HCT116 (cell line): ENCODE data around the gene ENTREP1. TPM values are rescaled to one million over a fixed set of nuclear protein-coding genes. Genes with fewer than 3 reads are reported as not detected.

Source experiments
- ATAC-seq: fragments of 200-7000 bp; cut with Tn5 transposase; 2 replicates; pipeline ENCODE4 v1.9.1; 2020; ENCODE audit warnings: mild to moderate bottlenecking, moderate library complexity
- BruUV-seq: library from RNA; stranded (reverse); fragments of 400-500 nt; replicated peaks from 2 replicates; lab custom pipeline; 2021; lab: Mats Ljungman, UMichigan
- CTCF ChIA-PET: fragments of 300-600 bp; sonication (Branson Sonifier 250); formaldehyde crosslinking; loops from one replicate; lab custom pipeline; 2021; ENCODE audit warnings: antibody characterized with exemption; lab: Charles Lee
- POLR2A ChIA-PET: fragments of 300-600, 350-600 bp; sonication (Branson Sonifier 250); formaldehyde crosslinking; loops from one replicate; lab custom pipeline; 2021; ENCODE audit warnings: antibody characterized with exemption; lab: Charles Lee
- RAD21 ChIA-PET, 2 experiments: fragments of 300-600 bp; sonication (Branson Sonifier 250); formaldehyde crosslinking; loops; one replicate each; lab custom pipeline; 2023; ENCODE audit warnings: low total read pairs in 2 of 2; ENCODE audit not compliant: uncharacterized antibody in 2 of 2, unreplicated experiment in 2 of 2, low non-redundant PET in 1 of 2; lab: Charles Lee
- DNase-seq: peaks from one replicate; pipeline ENCODE4 v3.0.0-alpha.2; 2010; ENCODE audit warnings: low read depth, low spot score
- H2AFZ ChIP-seq: fragments of 200-600 bp; shearing (Covaris generic), sonication (generic); 2 replicates; pipeline ENCODE4 v1.6.1; 2017; ENCODE audit warnings: low read depth, mixed run types, mixed read lengths, antibody characterized with exemption, low read length; ENCODE audit not compliant: poor library complexity, severe bottlenecking
- H3K27ac ChIP-seq: 2 replicates; pipeline ENCODE4 v1.5.1; 2012; ENCODE audit warnings: low read depth, low read length
- H3K27me3 ChIP-seq: fragments of 200-600 bp; sonication (generic); 2 replicates; pipeline ENCODE4 v1.6.1; 2016; ENCODE audit warnings: mixed run types, low read length, mixed read lengths; ENCODE audit not compliant: insufficient read depth
- H3K36me3 ChIP-seq, 2 experiments: fragments of 200-500 bp in 1 of 2; fragments of 200-600 bp in 1 of 2; sonication (Bioruptor generic) in 1 of 2; sonication (generic) in 1 of 2; 2 replicates each; pipeline versions ENCODE4 v1.5.1 to v1.6.1; 2014 to 2016; ENCODE audit warnings: low read length in 2 of 2, inconsistent platforms in 1 of 2, mixed read lengths in 1 of 2, mixed run types in 1 of 2; ENCODE audit not compliant: insufficient read depth in 2 of 2, control insufficient read depth in 1 of 2
- H3K4me1 ChIP-seq, 2 experiments: fragments of 200-600 bp in 1 of 2; sonication (generic) in 1 of 2; 2 replicates each; pipeline versions ENCODE4 v1.5.1 to v1.6.1; 2012 to 2017; ENCODE audit warnings: low read length in 2 of 2, inconsistent platforms in 1 of 2, mild to moderate bottlenecking in 1 of 2, mixed read lengths in 1 of 2, mixed run types in 1 of 2, moderate library complexity in 1 of 2; ENCODE audit not compliant: insufficient read depth in 2 of 2, control insufficient read depth in 1 of 2
- H3K4me2 ChIP-seq: fragments of 200-600 bp; sonication (generic); 2 replicates; pipeline ENCODE4 v1.6.1; 2017; ENCODE audit warnings: mixed run types, low read length, mixed read lengths
- H3K4me3 ChIP-seq, 2 experiments: fragments of 200-600 bp in 1 of 2; sonication (generic) in 1 of 2; replicated peaks in 1 of 2; 2 replicates each; pipeline ENCODE4 v1.5.1; 2011 to 2016; ENCODE audit warnings: low read length in 2 of 2, control low read depth in 1 of 2, low read depth in 1 of 2, mild to moderate bottlenecking in 1 of 2, mixed read lengths in 1 of 2, mixed run types in 1 of 2
- H3K79me2 ChIP-seq: fragments of 200-600 bp; sonication (generic); 2 replicates; pipeline ENCODE4 v1.6.1; 2017; ENCODE audit warnings: mild to moderate bottlenecking, mixed run types, low read length, moderate library complexity, mixed read lengths; ENCODE audit not compliant: insufficient read depth
- H3K9ac ChIP-seq: fragments of 200-600 bp; sonication (generic); 2 replicates; pipeline ENCODE4 v1.6.1; 2016; ENCODE audit warnings: low read length, mixed read lengths
- H3K9me2 ChIP-seq: fragments of 200-600 bp; sonication (generic), shearing (Covaris generic); 2 replicates; pipeline ENCODE4 v1.6.1; 2017; ENCODE audit warnings: mixed run types, mild to moderate bottlenecking, moderate library complexity; ENCODE audit not compliant: insufficient read depth
- H3K9me3 ChIP-seq, 2 experiments: fragments of 200-500 bp in 1 of 2; fragments of 200-600 bp in 1 of 2; sonication (Bioruptor generic) in 1 of 2; sonication (generic) in 1 of 2; 2 replicates each; pipeline ENCODE4 v1.6.1; 2014 to 2017; ENCODE audit warnings: low read length in 2 of 2, mixed read lengths in 2 of 2, inconsistent platforms in 1 of 2, low read depth in 1 of 2, mild to moderate bottlenecking in 1 of 2, mixed run types in 1 of 2, moderate library complexity in 1 of 2; ENCODE audit not compliant: control insufficient read depth in 1 of 2, insufficient read depth in 1 of 2
- H4K20me1 ChIP-seq: fragments of 200-600 bp; sonication (generic), shearing (Covaris generic); 2 replicates; pipeline ENCODE4 v1.6.1; 2017; ENCODE audit warnings: mixed run types, mild to moderate bottlenecking, moderate library complexity; ENCODE audit not compliant: insufficient read depth
- CEBPB ChIP-seq: IDR thresholded peaks from 2 replicates; pipeline ENCODE4 v1.6.1; 2012; ENCODE audit warnings: low read depth
- ELF1 ChIP-seq: IDR thresholded peaks from 2 replicates; pipeline ENCODE4 v1.6.1; 2012; ENCODE audit warnings: low read depth, borderline replicate concordance
- EZH2phosphoT487 ChIP-seq: fragments of 200-600 bp; IDR thresholded peaks from 2 replicates; pipeline ENCODE4 v1.6.1; 2018; ENCODE audit warnings: antibody characterized with exemption, borderline replicate concordance
- FOSL1 ChIP-seq: IDR thresholded peaks from 2 replicates; pipeline ENCODE4 v1.6.1; 2012; ENCODE audit warnings: low read depth
- JUND ChIP-seq: IDR thresholded peaks from 2 replicates; pipeline ENCODE4 v1.6.1; 2012
- POLR2A ChIP-seq: IDR thresholded peaks from 2 replicates; pipeline ENCODE4 v1.7.0; 2011; ENCODE audit warnings: borderline replicate concordance; ENCODE audit not compliant: insufficient read depth, insufficient read length; ENCODE audit errors: extremely low read depth
- POLR2AphosphoS5 ChIP-seq: IDR thresholded peaks from 2 replicates; pipeline ENCODE4 v1.6.1; 2011; ENCODE audit warnings: mild to moderate bottlenecking, low read depth, low read length, moderate library complexity
- RAD21 ChIP-seq: IDR thresholded peaks from 2 replicates; pipeline ENCODE4 v1.6.1; 2012; ENCODE audit warnings: low read depth, mild to moderate bottlenecking
- SRF ChIP-seq: IDR thresholded peaks from 2 replicates; pipeline ENCODE4 v1.6.1; 2012; ENCODE audit warnings: low read depth
- TCF7L2 ChIP-seq: IDR thresholded peaks from 2 replicates; pipeline ENCODE4 v1.7.0; 2011; ENCODE audit warnings: borderline replicate concordance, inconsistent platforms; ENCODE audit not compliant: insufficient read depth, insufficient read length; ENCODE audit errors: extremely low read depth
- YY1 ChIP-seq: IDR thresholded peaks from 2 replicates; pipeline ENCODE4 v1.6.1; 2011; ENCODE audit warnings: low read length, low read depth, moderate library complexity, mild to moderate bottlenecking; ENCODE audit not compliant: insufficient replicate concordance; ENCODE audit errors: extremely low read depth
- intact Hi-C: fragments of 100-400 bp; cut with micrococcal nuclease; formaldehyde crosslinking; loops from 2 replicates; pipeline ENCODE4 v1.10.0; 2022
- total RNA-seq: library from RNA; stranded (reverse); gene quantifications from one replicate; pipeline ENCODE4 v1.2.1, GENCODE V29; 2021; ENCODE audit not compliant: unreplicated experiment
- TF ChIP-seq, protein P1 (sequence below): IDR thresholded peaks from 2 replicates; pipeline ENCODE4 v1.6.1; 2012
- TF ChIP-seq, protein P2 (sequence below): IDR thresholded peaks from 2 replicates; pipeline ENCODE4 v1.6.1; 2012; ENCODE audit warnings: low read depth
- TF ChIP-seq, protein P3 (sequence below), 3 experiments: fragments of 200-600 bp in 1 of 3; sonication (generic) in 1 of 3; IDR thresholded peaks in 2 of 3; conservative IDR thresholded peaks in 1 of 3; 2 replicates each; pipeline ENCODE4 v1.5.1; 2012 to 2017; ENCODE audit warnings: low read depth in 2 of 3, low read length in 2 of 3, antibody characterized with exemption in 1 of 3, borderline replicate concordance in 1 of 3, control low read depth in 1 of 3, mild to moderate bottlenecking in 1 of 3, mixed read lengths in 1 of 3, mixed run types in 1 of 3, moderate library complexity in 1 of 3; ENCODE audit not compliant: insufficient read depth in 1 of 3

The ENTREP1 gene
- total RNA-seq, 1 experiment from 2014 or later: 1.1 TPM

DNA sequence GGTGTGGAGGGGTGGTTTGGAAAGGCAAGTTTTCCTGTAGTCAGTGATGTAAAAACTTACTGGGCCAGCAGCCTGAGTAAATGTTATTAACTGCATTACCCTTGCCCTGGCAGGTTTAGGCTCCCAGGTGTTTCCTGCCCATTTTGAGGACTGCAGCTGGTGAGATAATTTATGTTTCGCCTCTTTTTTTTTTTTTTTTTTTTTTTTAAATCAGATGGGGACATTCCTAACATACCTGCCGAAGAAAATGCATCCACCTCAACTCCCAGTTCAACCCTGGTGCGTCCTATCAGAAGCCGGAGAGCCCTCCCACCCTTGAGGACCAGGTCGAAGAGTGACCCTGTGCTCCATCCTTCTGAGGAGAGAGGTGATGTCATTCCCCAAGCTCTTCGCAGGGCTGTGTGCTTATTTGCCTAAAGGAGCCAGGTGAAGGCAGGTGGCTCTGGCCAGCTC is 60.6 kb downstream of the ENTREP1 start:
- DNase-seq (no peak), ATAC-seq (no peak)
- Histone ChIP-seq H3K4me1 (no peaks in the 10 kb centered on the region), H3K4me3 (no peak overlapping the region), H3K79me2 (no peaks in the 10 kb centered on the region), H3K4me2 (no peak overlapping the region), H3K27ac (no peak overlapping the region), H3K9me2 (no peaks in the 10 kb centered on the region), H3K9ac (no peak overlapping the region), H3K36me3 (no peaks in the 10 kb centered on the region), H3K27me3 (peaks cover 3% of the 10 kb centered on the region; the same call in 1 of the 2 replicates), H4K20me1 (no peaks in the 10 kb centered on the region), H2AFZ (no peak overlapping the region), H3K9me3 (no peaks in the 10 kb centered on the region)
- POLR2A ChIA-PET: no interaction called here
- no TSS peak for BruUV-seq
- intact Hi-C loops: no loop called here
- TF ChIP-seq TCF7L2 (no peak), POLR2A (no peak), ELF1 (no peak), YY1 (no peak), FOSL1 (no peak), CEBPB (no peak), EZH2phosphoT487 (no peak), JUND (no peak), RAD21 (no peak), POLR2AphosphoS5 (no peak), SRF (no peak)
- TF ChIP-seq, protein P1, sequence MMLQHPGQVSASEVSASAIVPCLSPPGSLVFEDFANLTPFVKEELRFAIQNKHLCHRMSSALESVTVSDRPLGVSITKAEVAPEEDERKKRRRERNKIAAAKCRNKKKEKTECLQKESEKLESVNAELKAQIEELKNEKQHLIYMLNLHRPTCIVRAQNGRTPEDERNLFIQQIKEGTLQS: no peak
- TF ChIP-seq, protein P2, sequence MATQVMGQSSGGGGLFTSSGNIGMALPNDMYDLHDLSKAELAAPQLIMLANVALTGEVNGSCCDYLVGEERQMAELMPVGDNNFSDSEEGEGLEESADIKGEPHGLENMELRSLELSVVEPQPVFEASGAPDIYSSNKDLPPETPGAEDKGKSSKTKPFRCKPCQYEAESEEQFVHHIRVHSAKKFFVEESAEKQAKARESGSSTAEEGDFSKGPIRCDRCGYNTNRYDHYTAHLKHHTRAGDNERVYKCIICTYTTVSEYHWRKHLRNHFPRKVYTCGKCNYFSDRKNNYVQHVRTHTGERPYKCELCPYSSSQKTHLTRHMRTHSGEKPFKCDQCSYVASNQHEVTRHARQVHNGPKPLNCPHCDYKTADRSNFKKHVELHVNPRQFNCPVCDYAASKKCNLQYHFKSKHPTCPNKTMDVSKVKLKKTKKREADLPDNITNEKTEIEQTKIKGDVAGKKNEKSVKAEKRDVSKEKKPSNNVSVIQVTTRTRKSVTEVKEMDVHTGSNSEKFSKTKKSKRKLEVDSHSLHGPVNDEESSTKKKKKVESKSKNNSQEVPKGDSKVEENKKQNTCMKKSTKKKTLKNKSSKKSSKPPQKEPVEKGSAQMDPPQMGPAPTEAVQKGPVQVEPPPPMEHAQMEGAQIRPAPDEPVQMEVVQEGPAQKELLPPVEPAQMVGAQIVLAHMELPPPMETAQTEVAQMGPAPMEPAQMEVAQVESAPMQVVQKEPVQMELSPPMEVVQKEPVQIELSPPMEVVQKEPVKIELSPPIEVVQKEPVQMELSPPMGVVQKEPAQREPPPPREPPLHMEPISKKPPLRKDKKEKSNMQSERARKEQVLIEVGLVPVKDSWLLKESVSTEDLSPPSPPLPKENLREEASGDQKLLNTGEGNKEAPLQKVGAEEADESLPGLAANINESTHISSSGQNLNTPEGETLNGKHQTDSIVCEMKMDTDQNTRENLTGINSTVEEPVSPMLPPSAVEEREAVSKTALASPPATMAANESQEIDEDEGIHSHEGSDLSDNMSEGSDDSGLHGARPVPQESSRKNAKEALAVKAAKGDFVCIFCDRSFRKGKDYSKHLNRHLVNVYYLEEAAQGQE: no peak
- TF ChIP-seq, protein P3, sequence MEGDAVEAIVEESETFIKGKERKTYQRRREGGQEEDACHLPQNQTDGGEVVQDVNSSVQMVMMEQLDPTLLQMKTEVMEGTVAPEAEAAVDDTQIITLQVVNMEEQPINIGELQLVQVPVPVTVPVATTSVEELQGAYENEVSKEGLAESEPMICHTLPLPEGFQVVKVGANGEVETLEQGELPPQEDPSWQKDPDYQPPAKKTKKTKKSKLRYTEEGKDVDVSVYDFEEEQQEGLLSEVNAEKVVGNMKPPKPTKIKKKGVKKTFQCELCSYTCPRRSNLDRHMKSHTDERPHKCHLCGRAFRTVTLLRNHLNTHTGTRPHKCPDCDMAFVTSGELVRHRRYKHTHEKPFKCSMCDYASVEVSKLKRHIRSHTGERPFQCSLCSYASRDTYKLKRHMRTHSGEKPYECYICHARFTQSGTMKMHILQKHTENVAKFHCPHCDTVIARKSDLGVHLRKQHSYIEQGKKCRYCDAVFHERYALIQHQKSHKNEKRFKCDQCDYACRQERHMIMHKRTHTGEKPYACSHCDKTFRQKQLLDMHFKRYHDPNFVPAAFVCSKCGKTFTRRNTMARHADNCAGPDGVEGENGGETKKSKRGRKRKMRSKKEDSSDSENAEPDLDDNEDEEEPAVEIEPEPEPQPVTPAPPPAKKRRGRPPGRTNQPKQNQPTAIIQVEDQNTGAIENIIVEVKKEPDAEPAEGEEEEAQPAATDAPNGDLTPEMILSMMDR (IDR thresholded peaks at IDR 0.05 in 2 of 3, conservative IDR thresholded peaks at IDR 0.05 in 1 of 3; ENCODE audit: borderline replicate concordance in 1 of 3, insufficient read depth in 1 of 3, low read depth in 2 of 3, low read length in 2 of 3): no peak
- CTCF ChIA-PET: no interaction called here
- RAD21 ChIA-PET: no interaction called here
